B cell (primary cell): ENCODE measurements around the gene TRIM65.
"Not testable (repeated sequence)": the region's sequence is repeated elsewhere in the genome, so short reads cannot be mapped to it uniquely, and the experiment has no call there.

Experiments used
- EZH2 ChIP-seq: IDR thresholded peaks from 2 replicates; pipeline ENCODE4 v1.6.1; 2012; ENCODE audit warnings: borderline replicate concordance, low read depth, mild to moderate bottlenecking, moderate library complexity, low read length; ENCODE audit not compliant: insufficient read depth, poor library complexity, severe bottlenecking
- TF ChIP-seq, protein P1 (sequence below): fragments of 200-600 bp; IDR thresholded peaks from one replicate; pipeline ENCODE4 v1.8.0; 2022; ENCODE audit warnings: antibody characterized with exemption, mild to moderate bottlenecking

DNA sequence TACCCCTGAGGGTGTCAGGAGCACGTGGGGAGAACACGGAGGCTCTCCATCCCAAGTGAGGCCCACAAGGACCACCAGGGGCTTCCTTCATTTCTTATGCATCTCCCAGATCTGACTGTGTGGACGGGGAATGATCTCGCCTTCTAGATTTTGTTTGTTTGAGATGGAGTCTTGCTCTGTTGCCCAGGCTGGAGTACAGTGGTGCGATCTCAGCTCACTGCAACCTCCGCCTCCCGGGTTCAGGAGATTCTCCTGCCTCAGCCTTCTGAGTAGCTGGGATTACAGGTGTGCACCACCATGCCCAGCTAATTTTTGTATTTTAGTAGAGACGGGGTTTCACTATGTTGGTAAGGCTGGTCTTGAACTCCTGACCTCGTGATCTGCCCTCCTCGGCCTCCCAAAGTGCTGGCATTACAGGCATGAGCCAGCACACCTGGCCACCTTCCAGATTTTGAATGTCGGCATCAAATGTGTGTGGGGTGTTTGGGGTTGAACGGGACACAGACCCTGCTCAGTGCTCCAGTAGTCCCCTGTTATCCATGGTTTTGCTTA, 27.9 kb downstream of the TRIM65 start:
- TF ChIP-seq, protein P1, sequence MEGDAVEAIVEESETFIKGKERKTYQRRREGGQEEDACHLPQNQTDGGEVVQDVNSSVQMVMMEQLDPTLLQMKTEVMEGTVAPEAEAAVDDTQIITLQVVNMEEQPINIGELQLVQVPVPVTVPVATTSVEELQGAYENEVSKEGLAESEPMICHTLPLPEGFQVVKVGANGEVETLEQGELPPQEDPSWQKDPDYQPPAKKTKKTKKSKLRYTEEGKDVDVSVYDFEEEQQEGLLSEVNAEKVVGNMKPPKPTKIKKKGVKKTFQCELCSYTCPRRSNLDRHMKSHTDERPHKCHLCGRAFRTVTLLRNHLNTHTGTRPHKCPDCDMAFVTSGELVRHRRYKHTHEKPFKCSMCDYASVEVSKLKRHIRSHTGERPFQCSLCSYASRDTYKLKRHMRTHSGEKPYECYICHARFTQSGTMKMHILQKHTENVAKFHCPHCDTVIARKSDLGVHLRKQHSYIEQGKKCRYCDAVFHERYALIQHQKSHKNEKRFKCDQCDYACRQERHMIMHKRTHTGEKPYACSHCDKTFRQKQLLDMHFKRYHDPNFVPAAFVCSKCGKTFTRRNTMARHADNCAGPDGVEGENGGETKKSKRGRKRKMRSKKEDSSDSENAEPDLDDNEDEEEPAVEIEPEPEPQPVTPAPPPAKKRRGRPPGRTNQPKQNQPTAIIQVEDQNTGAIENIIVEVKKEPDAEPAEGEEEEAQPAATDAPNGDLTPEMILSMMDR = not testable (repeated sequence)
- TF ChIP-seq EZH2 = not testable (repeated sequence)
